Right atrium auricular region (tissue), 2 donors: Measurements from ENCODE around the gene PYCARD. TPM values are rescaled to one million over a fixed set of nuclear protein-coding genes. Genes with fewer than 3 reads are reported as not detected.

Experiments used
- DNase-seq: peaks from one replicate; pipeline ENCODE4 v3.0.0-alpha.2; 2019; ENCODE audit warnings: low spot score
- H3K27ac ChIP-seq, 2 donors: fragments of 200-600 bp; sonication (generic); 1 replicate in 1 of 2; 2 replicates in 1 of 2; pipeline ENCODE4 v1.5.1; 2016 to 2019
- H3K27me3 ChIP-seq, 2 donors: fragments of 200-600 bp; sonication (generic); one replicate each; pipeline versions ENCODE4 v1.5.1 to v1.6.0; 2017 to 2019
- H3K36me3 ChIP-seq: fragments of 200-600 bp; sonication (generic); one replicate; pipeline ENCODE4 v1.5.1; 2016
- H3K4me1 ChIP-seq, 2 donors: fragments of 200-600 bp; sonication (generic); one replicate each; pipeline versions ENCODE4 v1.5.1 to v1.6.0; 2017 to 2019
- H3K4me3 ChIP-seq, 2 donors: fragments of 200-600 bp; sonication (generic); 1 replicate in 1 of 2; 2 replicates in 1 of 2; pipeline ENCODE4 v1.5.1; 2017 to 2019; ENCODE audit warnings: mild to moderate bottlenecking in 1 of 2, moderate library complexity in 1 of 2
- H3K9me3 ChIP-seq, 2 donors: fragments of 200-600 bp; sonication (generic); one replicate each; pipeline ENCODE4 v1.5.1; 2019
- total RNA-seq, 2 donors: library from RNA; depleted of rRNA; stranded (reverse); fragments of >200 nt; gene quantifications; one replicate each; pipeline ENCODE4 v1.1.0, GENCODE V29; 2016
- TF ChIP-seq, protein P1 (sequence below), 2 donors: fragments of 200-600 bp; sonication (generic); IDR thresholded peaks; one replicate each; pipeline ENCODE4 v1.5.1; 2019; ENCODE audit warnings: antibody characterized with exemption in 2 of 2

The PYCARD gene
- total RNA-seq, 2 donors from 2014 or later = 7.9 to 13.8 TPM

- Histone ChIP-seq H3K9me3 (no peaks in the 10 kb centered on the region), H3K27me3 (no peaks in the 10 kb centered on the region), H3K36me3 (peaks cover 76% of the 10 kb centered on the region), H3K4me1 (peaks cover 0 to 4% of the 10 kb centered on the region in 2 donors), H3K27ac (no peak overlapping the region), H3K4me3 (no peak overlapping the region)
- TF ChIP-seq, protein P1, sequence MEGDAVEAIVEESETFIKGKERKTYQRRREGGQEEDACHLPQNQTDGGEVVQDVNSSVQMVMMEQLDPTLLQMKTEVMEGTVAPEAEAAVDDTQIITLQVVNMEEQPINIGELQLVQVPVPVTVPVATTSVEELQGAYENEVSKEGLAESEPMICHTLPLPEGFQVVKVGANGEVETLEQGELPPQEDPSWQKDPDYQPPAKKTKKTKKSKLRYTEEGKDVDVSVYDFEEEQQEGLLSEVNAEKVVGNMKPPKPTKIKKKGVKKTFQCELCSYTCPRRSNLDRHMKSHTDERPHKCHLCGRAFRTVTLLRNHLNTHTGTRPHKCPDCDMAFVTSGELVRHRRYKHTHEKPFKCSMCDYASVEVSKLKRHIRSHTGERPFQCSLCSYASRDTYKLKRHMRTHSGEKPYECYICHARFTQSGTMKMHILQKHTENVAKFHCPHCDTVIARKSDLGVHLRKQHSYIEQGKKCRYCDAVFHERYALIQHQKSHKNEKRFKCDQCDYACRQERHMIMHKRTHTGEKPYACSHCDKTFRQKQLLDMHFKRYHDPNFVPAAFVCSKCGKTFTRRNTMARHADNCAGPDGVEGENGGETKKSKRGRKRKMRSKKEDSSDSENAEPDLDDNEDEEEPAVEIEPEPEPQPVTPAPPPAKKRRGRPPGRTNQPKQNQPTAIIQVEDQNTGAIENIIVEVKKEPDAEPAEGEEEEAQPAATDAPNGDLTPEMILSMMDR (IDR thresholded peaks at IDR 0.05) = no peak
- no peak for DNase-seq
Measured at GRCh38 chr16:31193874-31194273, 8.7 kb downstream of the PYCARD start.

GRCh38 chr16:31192856-31193642 lies 9.5 kb downstream of the PYCARD start:
- H3K36me3 ChIP-seq = peaks cover 84% of the 10 kb centered on the region
- no peak overlapping the region for H3K4me3 ChIP-seq
- no peaks in the 10 kb centered on the region for H3K9me3 ChIP-seq
- no peak for DNase-seq
- H3K27ac ChIP-seq = no peak overlapping the region
- H3K4me1 ChIP-seq = no peaks in the 10 kb centered on the region
- H3K27me3 ChIP-seq = no peaks in the 10 kb centered on the region
- TF ChIP-seq, protein P1 (IDR thresholded peaks at IDR 0.05) = no peak

DNA sequence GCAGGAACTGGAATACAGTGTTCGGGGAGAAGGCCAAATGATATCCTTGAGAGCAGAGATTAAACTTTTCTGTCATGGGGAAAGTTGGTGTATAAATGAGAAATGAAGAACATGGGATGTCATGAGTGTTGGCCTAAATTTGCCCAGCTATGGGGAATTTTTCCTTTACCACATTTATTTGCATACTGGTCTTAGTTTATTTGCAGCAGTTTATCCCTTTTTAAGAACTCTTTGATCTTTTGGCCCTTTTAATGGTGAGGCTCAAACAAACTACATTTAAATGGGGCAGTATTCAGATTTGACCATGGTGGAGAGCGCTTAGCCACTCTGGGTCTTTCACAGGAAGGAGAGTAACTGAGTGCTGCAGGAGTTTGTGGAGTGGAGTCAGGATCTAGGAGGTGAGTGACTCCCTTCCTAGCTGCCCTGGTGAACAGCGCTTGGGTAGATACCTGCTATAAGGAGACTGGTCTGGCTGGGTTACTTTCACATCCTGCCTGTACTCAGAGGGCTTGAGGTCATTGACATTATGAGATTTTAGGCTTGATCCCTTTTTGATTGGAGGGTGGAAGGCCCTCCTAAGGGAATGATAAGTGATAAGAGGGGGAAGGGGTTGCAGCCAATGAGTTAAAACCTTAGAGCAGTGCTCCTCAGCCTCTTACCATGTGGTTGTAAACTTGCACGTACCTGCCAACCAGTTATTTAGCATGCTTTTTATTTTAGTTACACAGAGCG lies 10.7 kb downstream of the PYCARD start:
- TF ChIP-seq, protein P1 (IDR thresholded peaks at IDR 0.05) = no peak
- peaks cover 96% of the 10 kb centered on the region for H3K36me3 ChIP-seq
- DNase-seq = no peak
- H3K9me3 ChIP-seq = no peaks in the 10 kb centered on the region
- no peak overlapping the region for H3K4me3 ChIP-seq
- H3K27ac ChIP-seq = no peak overlapping the region
- no peaks in the 10 kb centered on the region for H3K4me1 ChIP-seq
- no peaks in the 10 kb centered on the region for H3K27me3 ChIP-seq

GRCh38 chr16:31190818-31191444 lies 11.6 kb downstream of the PYCARD start:
- H3K36me3 ChIP-seq = peaks cover 100% of the 10 kb centered on the region
- TF ChIP-seq, protein P1 (IDR thresholded peaks at IDR 0.05) = no peak

DNA sequence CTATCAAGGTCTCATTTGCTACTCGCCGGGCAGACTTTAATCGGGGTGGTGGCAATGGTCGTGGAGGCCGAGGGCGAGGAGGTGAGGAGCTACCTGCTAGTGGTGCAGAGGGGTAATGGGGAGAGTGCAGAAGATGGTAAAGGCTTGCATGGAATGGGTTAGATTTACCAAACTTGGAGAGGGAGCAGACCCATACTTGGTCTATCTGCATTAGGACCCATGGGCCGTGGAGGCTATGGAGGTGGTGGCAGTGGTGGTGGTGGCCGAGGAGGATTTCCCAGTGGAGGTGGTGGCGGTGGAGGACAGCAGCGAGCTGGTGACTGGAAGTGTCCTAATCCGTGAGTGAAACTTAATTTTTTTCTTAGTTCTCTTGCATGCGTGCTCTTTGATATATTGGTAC lies 12.5 kb downstream of the PYCARD start:
- Histone ChIP-seq H3K9me3 (no peaks in the 10 kb centered on the region), H3K27me3 (no peaks in the 10 kb centered on the region), H3K27ac (no peak overlapping the region), H3K4me3 (no peak overlapping the region), H3K36me3 (peaks cover 100% of the 10 kb centered on the region), H3K4me1 (no peaks in the 10 kb centered on the region)
- TF ChIP-seq, protein P1 (IDR thresholded peaks at IDR 0.05) = no peak
- no peak for DNase-seq

More at GRCh38 chr16:31190818-31191444, 11.6 kb downstream of the PYCARD start:
- H3K9me3 ChIP-seq = no peaks in the 10 kb centered on the region
- no peaks in the 10 kb centered on the region for H3K4me1 ChIP-seq
- H3K4me3 ChIP-seq = no peak overlapping the region
- no peak for DNase-seq
- H3K27me3 ChIP-seq = no peaks in the 10 kb centered on the region
- no peak overlapping the region for H3K27ac ChIP-seq
